ENCODE results near the gene SHANK3. TPM values are rescaled to one million over a fixed set of nuclear protein-coding genes. Genes with fewer than 3 reads are reported as not detected.

Gene SHANK3
- total RNA-seq, 2 experiments from 2014 or later, result 0.15 TPM; not detected in 1

GRCh38 chr22:50676661-50677492, 4.3 kb downstream of the SHANK3 start:
- H3K4me2 ChIP-seq (ENCODE audit: low read length), result no peak overlapping the region
- no peak overlapping the region for H2AFZ ChIP-seq (ENCODE audit: low read length)
- TF ChIP-seq CTCF (conservative IDR thresholded peaks at IDR 0.05; ENCODE audit: low read length) (no peak), EZH2phosphoT487 (IDR thresholded peaks at IDR 0.05; ENCODE audit: borderline replicate concordance, low read depth, low read length) (no peak)
- POLR2A ChIA-PET, result no interaction called here
- H3K9me2 ChIP-seq (ENCODE audit: insufficient read depth, low read length), result no peaks in the 10 kb centered on the region
- H3K4me3 ChIP-seq (ENCODE audit: low read depth, low read length, poor library complexity, severe bottlenecking), result no peak overlapping the region
- CTCF ChIA-PET (ENCODE audit: unreplicated experiment), result no interaction called here
- no peaks in the 10 kb centered on the region for H3K79me2 ChIP-seq (ENCODE audit: insufficient read depth, low read depth, low read length)
- no peak for DNase-seq (ENCODE audit: low spot score)
- no peaks in the 10 kb centered on the region for H3K4me1 ChIP-seq (ENCODE audit: insufficient read depth, low read length, poor library complexity, severe bottlenecking)
- no peak overlapping the region for H3K27ac ChIP-seq (ENCODE audit: low read depth, low read length, poor library complexity, severe bottlenecking)
- no peaks in the 10 kb centered on the region for H3K9me3 ChIP-seq (ENCODE audit: low read length)
- no peaks in the 10 kb centered on the region for H3K36me3 ChIP-seq (ENCODE audit: insufficient read depth, low read length)
- intact Hi-C loops (cut with micrococcal nuclease; ENCODE audit: unreplicated experiment), result no loop called here
- no TSS peak for BruUV-seq (replicated peaks)
- H4K20me1 ChIP-seq (ENCODE audit: insufficient read depth, low read length), result no peaks in the 10 kb centered on the region

GRCh38 chr22:50677493-50678217, 5.0 kb downstream of the SHANK3 start:
- Histone ChIP-seq H3K27ac (ENCODE audit: low read depth, low read length, poor library complexity, severe bottlenecking) (no peak overlapping the region), H3K4me3 (ENCODE audit: low read depth, low read length, poor library complexity, severe bottlenecking) (no peak overlapping the region), H4K20me1 (ENCODE audit: insufficient read depth, low read length) (no peaks in the 10 kb centered on the region), H2AFZ (ENCODE audit: low read length) (no peak overlapping the region), H3K4me2 (ENCODE audit: low read length) (no peak overlapping the region), H3K9me3 (ENCODE audit: low read length) (no peaks in the 10 kb centered on the region), H3K9me2 (ENCODE audit: insufficient read depth, low read length) (no peaks in the 10 kb centered on the region), H3K4me1 (ENCODE audit: insufficient read depth, low read length, poor library complexity, severe bottlenecking) (no peaks in the 10 kb centered on the region), H3K79me2 (ENCODE audit: insufficient read depth, low read depth, low read length) (no peaks in the 10 kb centered on the region), H3K36me3 (ENCODE audit: insufficient read depth, low read length) (no peaks in the 10 kb centered on the region)
- DNase-seq (ENCODE audit: low spot score), result no peak
- no TSS peak for BruUV-seq (replicated peaks)
- intact Hi-C loops (cut with micrococcal nuclease; ENCODE audit: unreplicated experiment), result no loop called here
- CTCF ChIA-PET (ENCODE audit: unreplicated experiment), result no interaction called here
- TF ChIP-seq EZH2phosphoT487 (IDR thresholded peaks at IDR 0.05; ENCODE audit: borderline replicate concordance, low read depth, low read length) (no peak), CTCF (conservative IDR thresholded peaks at IDR 0.05; ENCODE audit: low read length) (no peak)
- POLR2A ChIA-PET, result no interaction called here

GRCh38 chr22:50678218-50678650, 5.6 kb downstream of the SHANK3 start:
- DNase-seq (ENCODE audit: low spot score), result no peak
- ChIA-PET CTCF (ENCODE audit: unreplicated experiment) (no interaction called here), POLR2A (no interaction called here)

More at GRCh38 chr22:50678218-50678650, 5.6 kb downstream of the SHANK3 start:
- no peaks in the 10 kb centered on the region for H3K79me2 ChIP-seq (ENCODE audit: insufficient read depth, low read depth, low read length)
- intact Hi-C loops (cut with micrococcal nuclease; ENCODE audit: unreplicated experiment), result no loop called here
- no peak overlapping the region for H3K27ac ChIP-seq (ENCODE audit: low read depth, low read length, poor library complexity, severe bottlenecking)
- no TSS peak for BruUV-seq (replicated peaks)
- TF ChIP-seq EZH2phosphoT487 (IDR thresholded peaks at IDR 0.05; ENCODE audit: borderline replicate concordance, low read depth, low read length) (no peak), CTCF (conservative IDR thresholded peaks at IDR 0.05; ENCODE audit: low read length) (no peak)
- no peak overlapping the region for H3K4me2 ChIP-seq (ENCODE audit: low read length)
- H3K4me3 ChIP-seq (ENCODE audit: low read depth, low read length, poor library complexity, severe bottlenecking), result no peak overlapping the region
- no peaks in the 10 kb centered on the region for H3K36me3 ChIP-seq (ENCODE audit: insufficient read depth, low read length)
- no peaks in the 10 kb centered on the region for H3K9me3 ChIP-seq (ENCODE audit: low read length)
- no peaks in the 10 kb centered on the region for H4K20me1 ChIP-seq (ENCODE audit: insufficient read depth, low read length)
- H3K9me2 ChIP-seq (ENCODE audit: insufficient read depth, low read length), result no peaks in the 10 kb centered on the region
- no peak overlapping the region for H2AFZ ChIP-seq (ENCODE audit: low read length)
- H3K4me1 ChIP-seq (ENCODE audit: insufficient read depth, low read length, poor library complexity, severe bottlenecking), result no peaks in the 10 kb centered on the region

All from OCI-LY7 (cell line).